ENCODE data around the gene KLC1. TPM values are rescaled to one million over a fixed set of nuclear protein-coding genes. Genes with fewer than 3 reads are reported as not detected.

KLC1 gene
- total and polyA plus RNA-seq, 2 of the 13 experiments (the other 11 are each of a cell fraction or from before 2014, with no cell fraction given), result 53.2 to 63.5 TPM

DNA sequence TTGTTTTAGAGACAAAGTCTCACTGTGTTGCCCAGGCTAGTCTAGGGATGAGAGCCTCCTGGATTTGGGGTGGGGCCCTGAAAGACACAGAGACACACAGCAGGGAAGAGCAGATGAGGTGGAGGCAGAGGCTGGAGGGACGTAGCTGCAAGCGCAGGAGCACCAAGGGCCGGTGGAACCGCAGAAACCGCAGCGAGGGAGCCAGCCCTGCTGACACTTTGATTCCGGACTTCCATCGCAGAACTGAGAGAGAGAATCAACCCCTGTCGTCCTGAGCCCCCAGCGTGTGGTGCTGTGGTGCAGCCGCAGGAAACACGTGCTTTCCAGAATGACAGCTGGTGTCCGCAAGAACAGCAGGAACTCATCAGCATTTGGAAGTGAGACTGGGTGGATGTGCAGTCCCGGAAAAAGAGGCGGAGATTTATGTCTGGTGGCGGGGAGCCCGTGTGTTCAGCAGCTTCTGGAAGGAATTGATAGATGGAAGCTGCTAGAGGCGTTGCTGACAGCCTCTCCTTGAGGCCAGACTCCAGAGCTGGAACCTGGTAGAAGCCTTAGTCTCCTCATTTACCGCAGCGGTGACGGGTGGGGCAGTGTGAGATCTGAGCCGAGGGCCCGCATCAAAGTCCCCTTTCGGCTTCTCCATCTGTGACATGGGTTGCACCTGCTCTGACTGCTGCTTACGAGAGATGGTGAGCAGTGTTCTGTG, 21.9 kb upstream of the KLC1 start (continued):
- TF ChIP-seq, protein P1, sequence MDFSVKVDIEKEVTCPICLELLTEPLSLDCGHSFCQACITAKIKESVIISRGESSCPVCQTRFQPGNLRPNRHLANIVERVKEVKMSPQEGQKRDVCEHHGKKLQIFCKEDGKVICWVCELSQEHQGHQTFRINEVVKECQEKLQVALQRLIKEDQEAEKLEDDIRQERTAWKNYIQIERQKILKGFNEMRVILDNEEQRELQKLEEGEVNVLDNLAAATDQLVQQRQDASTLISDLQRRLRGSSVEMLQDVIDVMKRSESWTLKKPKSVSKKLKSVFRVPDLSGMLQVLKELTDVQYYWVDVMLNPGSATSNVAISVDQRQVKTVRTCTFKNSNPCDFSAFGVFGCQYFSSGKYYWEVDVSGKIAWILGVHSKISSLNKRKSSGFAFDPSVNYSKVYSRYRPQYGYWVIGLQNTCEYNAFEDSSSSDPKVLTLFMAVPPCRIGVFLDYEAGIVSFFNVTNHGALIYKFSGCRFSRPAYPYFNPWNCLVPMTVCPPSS (IDR thresholded peaks at IDR 0.05), result no peak
- TF ChIP-seq GABPB1 (CRISPR knock-in tag; IDR thresholded peaks at IDR 0.05) (peak; percentile 46), FOXK2 (IDR thresholded peaks at IDR 0.05) (0 out of 2 replicates have a peak, but pooled peaks have one; percentile 35), ZSCAN20 (CRISPR knock-in tag; IDR thresholded peaks at IDR 0.05; ENCODE audit: borderline replicate concordance) (no peak), ZNF670 (CRISPR knock-in tag; IDR thresholded peaks at IDR 0.05; ENCODE audit: borderline replicate concordance) (no peak), MXI1 (IDR thresholded peaks at IDR 0.05; ENCODE audit: borderline replicate concordance, low read depth, low read length) (peak; percentile 98), RXRA (CRISPR knock-in tag; IDR thresholded peaks at IDR 0.05) (no peak), SMC3 (IDR thresholded peaks at IDR 0.05; ENCODE audit: low read length) (peak; percentile 13; the same call in 1 of the 2 replicates), RBM39 (IDR thresholded peaks at IDR 0.05; ENCODE audit: low read depth, low read length, poor library complexity, severe bottlenecking) (no peak), ZNF335 (CRISPR knock-in tag; IDR thresholded peaks at IDR 0.05) (no peak), ZNF550 (CRISPR knock-in tag; IDR thresholded peaks at IDR 0.05; ENCODE audit: borderline replicate concordance) (no peak), ZNF253 (CRISPR knock-in tag; IDR thresholded peaks at IDR 0.05; ENCODE audit: borderline replicate concordance) (no peak), SRSF4 (IDR thresholded peaks at IDR 0.05; ENCODE audit: low read depth, low read length, poor library complexity, severe bottlenecking) (no peak), MYC (CRISPR knock-in tag; IDR thresholded peaks at IDR 0.05; ENCODE audit: borderline replicate concordance) (peak; percentile 84; the same call in 1 of the 2 replicates), EZH2 (conservative IDR thresholded peaks at IDR 0.05; ENCODE audit: low read depth, low read length) (peak; percentile 39; the same call in 1 of the 2 replicates), GABPA (IDR thresholded peaks at IDR 0.05; ENCODE audit: low read depth, low read length) (no peak), GABPA (CRISPR knock-in tag; IDR thresholded peaks at IDR 0.05; ENCODE audit: low read depth) (peak; percentile 10; the same call in 1 of the 2 replicates)
- TF ChIP-seq, protein P2, sequence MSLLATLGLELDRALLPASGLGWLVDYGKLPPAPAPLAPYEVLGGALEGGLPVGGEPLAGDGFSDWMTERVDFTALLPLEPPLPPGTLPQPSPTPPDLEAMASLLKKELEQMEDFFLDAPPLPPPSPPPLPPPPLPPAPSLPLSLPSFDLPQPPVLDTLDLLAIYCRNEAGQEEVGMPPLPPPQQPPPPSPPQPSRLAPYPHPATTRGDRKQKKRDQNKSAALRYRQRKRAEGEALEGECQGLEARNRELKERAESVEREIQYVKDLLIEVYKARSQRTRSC (CRISPR knock-in tag; IDR thresholded peaks at IDR 0.05; ENCODE audit: low read depth), result no peak
- TF ChIP-seq, protein P3, sequence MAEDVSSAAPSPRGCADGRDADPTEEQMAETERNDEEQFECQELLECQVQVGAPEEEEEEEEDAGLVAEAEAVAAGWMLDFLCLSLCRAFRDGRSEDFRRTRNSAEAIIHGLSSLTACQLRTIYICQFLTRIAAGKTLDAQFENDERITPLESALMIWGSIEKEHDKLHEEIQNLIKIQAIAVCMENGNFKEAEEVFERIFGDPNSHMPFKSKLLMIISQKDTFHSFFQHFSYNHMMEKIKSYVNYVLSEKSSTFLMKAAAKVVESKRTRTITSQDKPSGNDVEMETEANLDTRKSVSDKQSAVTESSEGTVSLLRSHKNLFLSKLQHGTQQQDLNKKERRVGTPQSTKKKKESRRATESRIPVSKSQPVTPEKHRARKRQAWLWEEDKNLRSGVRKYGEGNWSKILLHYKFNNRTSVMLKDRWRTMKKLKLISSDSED (CRISPR knock-in tag; IDR thresholded peaks at IDR 0.05), result no peak
- TF ChIP-seq, protein P4, sequence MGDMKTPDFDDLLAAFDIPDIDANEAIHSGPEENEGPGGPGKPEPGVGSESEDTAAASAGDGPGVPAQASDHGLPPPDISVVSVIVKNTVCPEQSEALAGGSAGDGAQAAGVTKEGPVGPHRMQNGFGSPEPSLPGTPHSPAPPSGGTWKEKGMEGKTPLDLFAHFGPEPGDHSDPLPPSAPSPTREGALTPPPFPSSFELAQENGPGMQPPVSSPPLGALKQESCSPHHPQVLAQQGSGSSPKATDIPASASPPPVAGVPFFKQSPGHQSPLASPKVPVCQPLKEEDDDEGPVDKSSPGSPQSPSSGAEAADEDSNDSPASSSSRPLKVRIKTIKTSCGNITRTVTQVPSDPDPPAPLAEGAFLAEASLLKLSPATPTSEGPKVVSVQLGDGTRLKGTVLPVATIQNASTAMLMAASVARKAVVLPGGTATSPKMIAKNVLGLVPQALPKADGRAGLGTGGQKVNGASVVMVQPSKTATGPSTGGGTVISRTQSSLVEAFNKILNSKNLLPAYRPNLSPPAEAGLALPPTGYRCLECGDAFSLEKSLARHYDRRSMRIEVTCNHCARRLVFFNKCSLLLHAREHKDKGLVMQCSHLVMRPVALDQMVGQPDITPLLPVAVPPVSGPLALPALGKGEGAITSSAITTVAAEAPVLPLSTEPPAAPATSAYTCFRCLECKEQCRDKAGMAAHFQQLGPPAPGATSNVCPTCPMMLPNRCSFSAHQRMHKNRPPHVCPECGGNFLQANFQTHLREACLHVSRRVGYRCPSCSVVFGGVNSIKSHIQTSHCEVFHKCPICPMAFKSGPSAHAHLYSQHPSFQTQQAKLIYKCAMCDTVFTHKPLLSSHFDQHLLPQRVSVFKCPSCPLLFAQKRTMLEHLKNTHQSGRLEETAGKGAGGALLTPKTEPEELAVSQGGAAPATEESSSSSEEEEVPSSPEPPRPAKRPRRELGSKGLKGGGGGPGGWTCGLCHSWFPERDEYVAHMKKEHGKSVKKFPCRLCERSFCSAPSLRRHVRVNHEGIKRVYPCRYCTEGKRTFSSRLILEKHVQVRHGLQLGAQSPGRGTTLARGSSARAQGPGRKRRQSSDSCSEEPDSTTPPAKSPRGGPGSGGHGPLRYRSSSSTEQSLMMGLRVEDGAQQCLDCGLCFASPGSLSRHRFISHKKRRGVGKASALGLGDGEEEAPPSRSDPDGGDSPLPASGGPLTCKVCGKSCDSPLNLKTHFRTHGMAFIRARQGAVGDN (CRISPR knock-in tag; IDR thresholded peaks at IDR 0.05), result peak; percentile 74

Measured in HepG2 (cell line).